Pericardium fibroblast (primary cell): Measurements from ENCODE around the gene P2RY11. TPM values are rescaled to one million over a fixed set of nuclear protein-coding genes. Genes with fewer than 3 reads are reported as not detected.

Experiments used
- total RNA-seq: library from RNA; depleted of rRNA; stranded (reverse); fragments of >200 nt; gene quantifications from 2 replicates; pipeline ENCODE4 v1.2.3, GENCODE V29; 2015

The P2RY11 gene
- 2.0 and 3.9 TPM in 2 replicates for total RNA-seq

GRCh38 chr19:10111405-10111811 lies at the start of gene P2RY11:
P2RY11 (plus strand) TSS chr19:10111693; CDS start chr19:10111722, 29 bp downstream.

GRCh38 chr19:10085641-10086590 lies 25.6 kb upstream of the P2RY11 start, which contains the start of gene SHFL:
SHFL (plus strand) TSS chr19:10086317; CDS start chr19:10086428, 111 bp downstream.

GRCh38 chr19:10106100-10106936 lies 5.2 kb upstream of the P2RY11 start, which contains the start of gene PPAN:
PPAN (plus strand) TSS chr19:10106362; CDS start chr19:10106395, 33 bp downstream.

Other genes with a start within 250 kb of the P2RY11 start
- 9.3 and 11.3 TPM in 2 replicates for gene OLFM2, start 175.2 kb upstream of the P2RY11 start, total RNA-seq
- gene COL5A3, start 101.2 kb upstream of the P2RY11 start, total RNA-seq, result 31.9 and 41.2 TPM in 2 replicates
- not detected in 2 replicates for gene RDH8, start 98.2 kb upstream of the P2RY11 start, total RNA-seq
- 28.6 and 36.9 TPM in 2 replicates for gene SHFL, start 25.4 kb upstream of the P2RY11 start, total RNA-seq
- 0.09 and 1.2 TPM in 2 replicates for gene ANGPTL6, start 9.0 kb upstream of the P2RY11 start, total RNA-seq
- gene PPAN, start 5.3 kb upstream of the P2RY11 start, total RNA-seq, result 31.0 and 34.0 TPM in 2 replicates
- gene EIF3G, start 8.2 kb downstream of the P2RY11 start, total RNA-seq, result 257 and 269 TPM in 2 replicates
- 44.7 and 52.4 TPM in 2 replicates for gene DNMT1, start 83.3 kb downstream of the P2RY11 start, total RNA-seq
- gene S1PR2, start 119.6 kb downstream of the P2RY11 start, total RNA-seq, result 37.7 and 40.0 TPM in 2 replicates
- gene MRPL4, start 140.5 kb downstream of the P2RY11 start, total RNA-seq, result 75.4 and 86.2 TPM in 2 replicates
- gene ICAM1, start 159.4 kb downstream of the P2RY11 start, total RNA-seq, result 43.5 and 55.2 TPM in 2 replicates
- gene ICAM4, start 175.3 kb downstream of the P2RY11 start, total RNA-seq, result 0.60 and 4.1 TPM in 2 replicates
- gene ICAM5, start 178.3 kb downstream of the P2RY11 start, total RNA-seq, result 2.6 and 4.2 TPM in 2 replicates
- 1.5 and 3.0 TPM in 2 replicates for gene ZGLP1, start 198.1 kb downstream of the P2RY11 start, total RNA-seq
- gene FDX2, start 204.3 kb downstream of the P2RY11 start, total RNA-seq, result 20.1 and 26.8 TPM in 2 replicates
- gene RAVER1, start 221.8 kb downstream of the P2RY11 start, total RNA-seq, result 20.7 and 32.5 TPM in 2 replicates
- 6.8 and 7.8 TPM in 2 replicates for gene ICAM3, start 227.9 kb downstream of the P2RY11 start, total RNA-seq